ENCODE data around the gene TBC1D16. TPM values are rescaled to one million over a fixed set of nuclear protein-coding genes. Genes with fewer than 3 reads are reported as not detected.
A peak's percentile ranks its signal among the peaks of the same experiment; 100 is the strongest.

Gene TBC1D16
- total RNA-seq, 1 experiment from 2014 or later = 85.8 TPM

- H3K4me3 Mint-ChIP-seq = no peak overlapping the region
- H2AK5ac ChIP-seq (ENCODE audit: insufficient read length, low read length) = no peak overlapping the region
- H2BK120ac ChIP-seq (ENCODE audit: low read depth, low read length, poor library complexity, severe bottlenecking) = no peak overlapping the region
- H3K36me3 Mint-ChIP-seq (ENCODE audit: insufficient read depth in 1 of 3, low read depth in 3 of 3) = peaks cover 1 to 4% (median 3%) of the 10 kb centered on the region in 3 experiments; a peak in 3 of 7 replicates
- H3K9ac ChIP-seq (ENCODE audit: extremely low read depth, insufficient read length, low read length) = no peak overlapping the region
- no peaks in the 10 kb centered on the region for H3K79me1 ChIP-seq (ENCODE audit: insufficient read depth, low read depth, low read length, poor library complexity, severe bottlenecking)
- H3K27ac ChIP-seq (ENCODE audit: insufficient read length, low read depth, low read length) = no peak overlapping the region
- H4K8ac ChIP-seq (replicated peaks; ENCODE audit: insufficient read length, low read depth, low read length) = no peak overlapping the region
- no peak overlapping the region for H4K91ac ChIP-seq (ENCODE audit: insufficient read length, low read depth, low read length)
- H3K23ac ChIP-seq (ENCODE audit: insufficient read length, low read depth, low read length) = no peak overlapping the region
- no peaks in the 10 kb centered on the region for H3K4me1 ChIP-seq (ENCODE audit: insufficient read depth, low read length)
- H3K4me1 Mint-ChIP-seq = peaks cover 24 to 47% of the 10 kb centered on the region in 2 experiments
- no peaks in the 10 kb centered on the region; the same call in 1 of the 2 replicates for H3K27me3 Mint-ChIP-seq (ENCODE audit: low read depth)
- no peak overlapping the region for H2BK5ac ChIP-seq (ENCODE audit: insufficient read length, low read length)
- no peaks in the 10 kb centered on the region for H3K9me3 Mint-ChIP-seq
- TF ChIP-seq CTCF (conservative IDR thresholded peaks at IDR 0.05) = no peak
- H3K27me3 ChIP-seq (ENCODE audit: insufficient read depth, low read length) = no peaks in the 10 kb centered on the region
- H3K18ac ChIP-seq (ENCODE audit: insufficient read length, low read depth, low read length) = no peak overlapping the region
- H3K4ac ChIP-seq (ENCODE audit: low read depth, low read length) = no peak overlapping the region
- no peak overlapping the region for H2BK12ac ChIP-seq (ENCODE audit: insufficient read length, low read depth, low read length)
- WGBS (ENCODE audit: extremely low coverage, insufficient read length, low lambda C conversion rate) = no CpG with 5 or more reads among the region's 47 CpGs
- no peak overlapping the region for H3K4me2 ChIP-seq (ENCODE audit: insufficient read depth, insufficient read length, low read length)
- H2BK15ac ChIP-seq (ENCODE audit: low read depth, low read length) = no peak overlapping the region
- peak; percentile 31 for DNase-seq
- no peak overlapping the region for H3T11ph ChIP-seq (ENCODE audit: low read length)
- no peaks in the 10 kb centered on the region for H4K20me1 ChIP-seq (ENCODE audit: control insufficient read depth, insufficient read depth, insufficient read length)
- no peaks in the 10 kb centered on the region for H3K9me3 ChIP-seq (ENCODE audit: control insufficient read depth, low read depth, low read length)
- H3K56ac ChIP-seq (ENCODE audit: insufficient read length, low read depth, low read length) = no peak overlapping the region
- no peak overlapping the region for H3K14ac ChIP-seq (ENCODE audit: insufficient read depth, low read length)
- H2BK20ac ChIP-seq (ENCODE audit: low read depth, low read length, poor library complexity, severe bottlenecking) = no peak overlapping the region
- H3K79me2 ChIP-seq (ENCODE audit: insufficient read depth, low read length) = 0 out of 2 replicates have a peak, but pooled peaks cover 2% of the 10 kb centered on the region
- peak overlapping the region in 1 of 3 experiments; percentile 80; a peak in 2 of 7 replicates for H3K27ac Mint-ChIP-seq
- H4K5ac ChIP-seq (ENCODE audit: insufficient read length, low read depth, low read length) = no peak overlapping the region
- no peaks in the 10 kb centered on the region for H3K23me2 ChIP-seq (ENCODE audit: insufficient read length, low read depth, low read length, poor library complexity, severe bottlenecking)
- no peak overlapping the region for H2AFZ ChIP-seq (ENCODE audit: low read length)
Observed at GRCh38 chr17:79977708-79978547, 57.7 kb downstream of the TBC1D16 start.
